Neural progenitor cell (in vitro differentiated cells): ENCODE results near the gene DNAJB11.

Experiments
- EZH2 ChIP-seq: fragments of 200-600 bp; sonication (generic); IDR thresholded peaks from 2 replicates; pipeline ENCODE4 v1.6.1; 2017; ENCODE audit warnings: antibody characterized with exemption, mild to moderate bottlenecking, moderate library complexity
- EZH2phosphoT487 ChIP-seq: fragments of 200-600 bp; sonication (generic); IDR thresholded peaks from 2 replicates; pipeline ENCODE4 v1.6.1; 2017; ENCODE audit warnings: antibody characterized with exemption
- TF ChIP-seq, protein P1 (sequence below): fragments of 200-600 bp; sonication (generic); IDR thresholded peaks from 2 replicates; pipeline ENCODE4 v1.5.1; 2017; ENCODE audit warnings: antibody characterized with exemption, mild to moderate bottlenecking

- TF ChIP-seq EZH2 (no peak), EZH2phosphoT487 (no peak)
- TF ChIP-seq, protein P1, sequence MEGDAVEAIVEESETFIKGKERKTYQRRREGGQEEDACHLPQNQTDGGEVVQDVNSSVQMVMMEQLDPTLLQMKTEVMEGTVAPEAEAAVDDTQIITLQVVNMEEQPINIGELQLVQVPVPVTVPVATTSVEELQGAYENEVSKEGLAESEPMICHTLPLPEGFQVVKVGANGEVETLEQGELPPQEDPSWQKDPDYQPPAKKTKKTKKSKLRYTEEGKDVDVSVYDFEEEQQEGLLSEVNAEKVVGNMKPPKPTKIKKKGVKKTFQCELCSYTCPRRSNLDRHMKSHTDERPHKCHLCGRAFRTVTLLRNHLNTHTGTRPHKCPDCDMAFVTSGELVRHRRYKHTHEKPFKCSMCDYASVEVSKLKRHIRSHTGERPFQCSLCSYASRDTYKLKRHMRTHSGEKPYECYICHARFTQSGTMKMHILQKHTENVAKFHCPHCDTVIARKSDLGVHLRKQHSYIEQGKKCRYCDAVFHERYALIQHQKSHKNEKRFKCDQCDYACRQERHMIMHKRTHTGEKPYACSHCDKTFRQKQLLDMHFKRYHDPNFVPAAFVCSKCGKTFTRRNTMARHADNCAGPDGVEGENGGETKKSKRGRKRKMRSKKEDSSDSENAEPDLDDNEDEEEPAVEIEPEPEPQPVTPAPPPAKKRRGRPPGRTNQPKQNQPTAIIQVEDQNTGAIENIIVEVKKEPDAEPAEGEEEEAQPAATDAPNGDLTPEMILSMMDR: no peak
These were observed 49.3 kb downstream of the DNAJB11 start for GRCh38 chr3:186619787-186620212.
